ENCODE data around the gene ZNF888. TPM values are rescaled to one million over a fixed set of nuclear protein-coding genes. Genes with fewer than 3 reads are reported as not detected.
"Not testable (repeated sequence)": the region's sequence is repeated elsewhere in the genome, so short reads cannot be mapped to it uniquely, and the experiment has no call there.

The ZNF888 gene
- total RNA-seq, 2 donors from 2014 or later = 4.0 to 11.6 TPM

DNA sequence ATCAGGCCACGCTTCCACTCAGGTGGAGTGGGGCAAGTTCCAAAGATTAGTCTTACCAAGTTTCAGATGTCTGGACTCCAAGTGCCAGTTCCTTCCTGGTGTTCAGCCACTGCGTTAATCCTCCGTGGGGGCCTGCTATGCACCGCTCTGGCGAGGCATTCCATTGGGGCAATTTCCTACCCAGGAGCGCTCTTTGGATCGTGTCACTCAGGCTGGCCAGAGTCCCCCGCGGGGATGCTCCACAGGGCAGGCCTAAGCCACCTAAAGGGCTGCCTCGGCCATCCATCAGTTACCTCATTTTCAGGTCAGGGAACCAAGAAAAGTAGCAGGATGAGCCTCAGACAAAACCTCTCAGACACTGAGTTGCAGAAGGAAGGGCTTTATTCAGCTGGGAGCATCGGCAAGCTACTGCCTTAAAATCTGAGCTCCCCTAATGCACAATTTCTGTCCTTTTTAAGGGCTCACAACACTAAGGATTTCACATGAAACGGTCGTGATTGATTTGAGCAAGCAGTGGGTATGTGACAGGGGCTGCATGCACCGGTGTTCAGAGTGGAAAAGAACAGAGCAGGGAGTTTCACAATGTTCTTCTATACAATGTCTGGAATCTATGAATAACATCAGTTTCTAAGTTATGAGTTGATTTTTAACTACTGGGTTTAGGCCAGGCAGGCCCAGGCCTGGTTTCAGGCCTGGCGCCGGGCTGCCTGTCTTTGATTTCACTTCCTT lies 19.0 kb downstream of the ZNF888 start:
- DNase-seq (ENCODE audit: low spot score in 2 of 2); H3K27ac Mint-ChIP-seq; ATAC-seq: not testable (repeated sequence)
- Mint-ChIP-seq H3K36me3 (peaks cover 36 to 45% of the 10 kb centered on the region in 2 donors), H3K9me3 (peaks cover 23 to 32% of the 10 kb centered on the region in 2 donors)

DNA sequence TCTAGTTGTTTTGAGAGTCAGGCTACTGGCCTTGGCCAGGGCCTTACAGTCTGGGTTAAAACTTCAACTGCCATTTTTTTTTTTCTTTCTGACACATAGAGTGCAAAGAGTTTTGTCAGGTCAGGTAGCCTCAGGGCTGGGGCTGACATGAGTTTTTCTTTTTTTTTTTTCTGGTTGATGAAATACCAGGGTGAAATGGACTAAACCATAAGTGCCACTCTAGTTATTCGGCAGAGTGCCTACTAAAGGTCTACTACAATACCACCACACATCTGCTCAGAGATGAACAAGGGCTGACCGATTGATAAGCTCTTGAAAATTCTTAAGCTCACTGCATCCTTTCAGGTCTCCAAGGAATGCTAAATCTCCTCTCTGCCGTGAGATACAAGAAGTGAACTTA lies 21.4 kb downstream of the ZNF888 start:
- no peak overlapping the region for H3K27ac Mint-ChIP-seq
- peaks cover 23 to 29% of the 10 kb centered on the region in 2 donors for H3K9me3 Mint-ChIP-seq
- ATAC-seq = no peak
- no peak for DNase-seq (ENCODE audit: low spot score in 2 of 2)
- H3K36me3 Mint-ChIP-seq = peaks cover 28 to 52% of the 10 kb centered on the region in 2 donors

DNA sequence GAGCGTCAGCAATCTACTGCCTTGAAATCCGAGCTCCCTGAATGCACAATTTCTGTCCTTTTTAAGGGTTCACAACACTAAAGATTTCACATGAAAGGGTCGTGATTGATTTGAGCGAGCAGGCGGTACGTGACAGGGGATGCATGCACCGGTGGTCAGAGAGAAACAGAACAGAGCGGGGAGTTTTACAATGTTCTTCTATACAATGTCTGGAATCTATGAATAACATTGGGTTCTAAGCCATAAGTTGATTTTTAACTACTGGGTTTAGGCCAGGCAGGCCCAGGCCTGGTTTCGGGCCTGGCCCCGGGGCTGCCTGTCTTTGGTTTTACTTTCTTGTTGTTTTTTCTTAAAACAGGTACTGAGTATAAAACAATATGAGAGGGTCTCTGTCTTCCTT lies 24.6 kb downstream of the ZNF888 start:
- not testable (repeated sequence) for ATAC-seq; H3K27ac Mint-ChIP-seq; DNase-seq (ENCODE audit: low spot score in 2 of 2)
- Mint-ChIP-seq H3K36me3 (peaks cover 9 to 45% of the 10 kb centered on the region in 2 donors), H3K9me3 (peaks cover 7 to 22% of the 10 kb centered on the region in 2 donors)

DNA sequence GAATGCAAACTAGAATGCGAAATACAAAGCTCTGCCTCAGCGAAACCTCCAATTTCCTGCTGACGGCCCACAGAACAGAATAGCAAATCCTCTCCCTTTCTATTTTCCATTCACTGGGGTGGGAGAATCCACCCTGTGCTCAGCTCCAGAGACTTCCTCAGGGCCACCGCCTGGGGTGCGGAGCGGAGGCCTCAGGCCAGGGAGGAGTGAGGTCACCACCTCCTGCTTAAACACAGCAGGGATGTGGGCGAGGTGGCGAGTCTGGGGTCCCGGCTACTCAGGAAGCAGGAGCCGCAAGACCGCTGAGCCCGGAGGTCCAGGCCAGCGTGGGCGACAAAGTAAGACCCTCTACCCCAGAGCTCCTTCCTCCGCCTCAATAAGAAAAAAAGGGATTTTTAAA lies 25.1 kb downstream of the ZNF888 start:
- peaks cover 7 to 44% of the 10 kb centered on the region in 2 donors for H3K36me3 Mint-ChIP-seq
- DNase-seq (ENCODE audit: low spot score in 2 of 2) (no peak), ATAC-seq (no peak)
- H3K27ac Mint-ChIP-seq = peak overlapping the region in 1 of 2 donors; percentile 93
- peaks cover 7 to 24% of the 10 kb centered on the region in 2 donors for H3K9me3 Mint-ChIP-seq

DNA sequence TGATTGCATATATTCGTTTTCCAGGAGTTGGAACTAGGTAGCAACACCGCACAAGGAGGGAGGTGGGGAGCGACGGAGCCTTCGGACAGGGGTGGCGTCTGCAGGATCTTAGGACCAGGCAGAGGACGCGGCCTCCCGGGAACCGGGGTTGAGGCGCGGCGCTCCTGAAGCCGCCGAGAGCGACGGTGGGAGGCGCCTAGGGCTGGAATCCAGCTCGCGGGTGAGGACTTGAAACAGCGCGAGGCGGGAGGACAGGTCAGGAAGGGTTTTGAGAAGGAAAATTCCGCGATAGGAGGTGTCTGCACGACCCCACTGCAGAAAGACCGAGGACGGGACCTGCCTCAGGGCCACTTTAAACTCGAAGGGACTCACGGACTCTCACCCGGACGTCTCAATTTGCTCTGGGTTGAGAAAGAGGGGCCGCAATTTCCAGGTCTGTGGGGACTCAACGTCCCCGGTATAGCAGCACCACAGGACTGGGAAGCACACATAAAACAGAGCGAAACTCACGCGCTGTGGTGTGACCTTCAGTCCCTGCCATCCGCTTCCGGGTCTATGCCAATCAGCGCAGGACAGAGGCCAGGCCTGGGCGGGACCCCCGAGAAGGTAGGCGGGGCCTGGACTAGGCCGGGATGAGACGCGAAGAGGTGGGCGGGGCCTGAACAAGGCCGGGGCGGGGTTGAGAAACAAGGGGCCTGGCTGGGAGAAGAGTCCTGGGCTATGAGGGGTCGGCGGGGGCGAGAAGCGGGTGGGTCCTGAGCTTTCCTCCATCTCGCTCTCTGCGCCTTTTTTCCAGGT lies 25.9 kb downstream of the ZNF888 start, which contains the start of gene ZNF320:
Gene ZNF320, minus strand, starts transcription at position 498 of the 798 bp plus-strand sequence. CDS start 7,380 bp downstream, outside the sequence.
- peaks cover 7 to 29% of the 10 kb centered on the region in 2 donors for H3K9me3 Mint-ChIP-seq
- H3K36me3 Mint-ChIP-seq = peaks cover 13 to 52% of the 10 kb centered on the region in 2 donors
- ATAC-seq = peak; percentile 100
- DNase-seq (ENCODE audit: low spot score in 2 of 2) = peak; percentile 88 to 94
- H3K27ac Mint-ChIP-seq = peak within 1 kb of the TSS; percentile 81 to 93

DNA sequence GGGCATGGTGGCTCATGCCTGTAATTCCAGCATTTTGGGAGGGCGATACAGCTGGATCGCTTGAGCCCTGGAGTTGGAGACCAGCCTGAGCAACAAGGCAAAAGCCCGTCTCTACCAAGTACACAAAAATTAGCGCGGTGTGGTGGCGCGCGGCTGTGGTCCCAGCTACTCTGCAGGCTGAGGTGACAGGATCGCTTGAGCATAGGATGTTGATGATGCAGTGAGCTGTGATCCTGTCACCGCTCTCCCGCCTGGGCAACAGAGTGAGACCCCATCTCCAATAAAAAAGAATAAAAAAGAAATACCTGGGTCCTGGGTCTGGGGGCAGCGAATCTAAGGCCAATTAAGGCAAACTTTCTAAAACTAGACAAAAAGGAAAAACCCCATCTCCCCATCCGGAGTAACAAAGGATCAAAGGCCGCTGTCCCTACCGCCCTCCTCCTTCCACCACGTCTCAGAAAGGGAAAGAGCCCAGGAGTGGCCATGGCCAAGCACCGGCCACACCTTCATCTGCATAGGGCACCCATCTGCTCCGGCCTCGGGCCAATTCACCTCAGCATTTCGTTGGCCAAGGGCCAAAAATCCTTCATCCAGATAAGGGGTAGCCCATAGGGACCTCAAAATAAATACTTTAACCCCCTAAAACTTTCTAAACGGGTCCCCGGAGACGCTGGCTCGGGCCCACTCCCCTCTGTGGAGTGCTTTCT lies 26.6 kb downstream of the ZNF888 start:
- peak in 1 of 2 donors; percentile 2 for DNase-seq (ENCODE audit: low spot score in 2 of 2)

DNA sequence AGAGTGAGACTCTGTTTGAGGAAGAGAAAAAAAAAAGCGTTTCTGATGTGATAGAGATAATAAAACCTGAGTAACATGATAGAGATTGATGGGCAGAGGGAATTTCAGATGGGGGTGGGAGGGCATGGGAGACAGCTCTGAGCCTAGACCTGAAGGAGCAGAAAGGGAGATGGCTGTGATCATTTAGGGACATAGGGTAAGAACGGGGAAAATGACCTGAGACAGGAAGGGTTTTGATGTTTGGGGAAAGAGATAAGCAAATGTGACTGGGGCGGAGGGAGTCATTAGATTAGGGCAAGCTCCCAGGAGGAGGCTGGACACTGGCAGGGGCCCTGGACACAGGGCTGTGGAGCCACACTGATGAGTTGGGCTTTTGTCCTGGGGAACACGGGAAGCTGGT lies 31.9 kb downstream of the ZNF888 start:
- ATAC-seq (no peak), DNase-seq (ENCODE audit: low spot score in 2 of 2) (no peak)
- Mint-ChIP-seq H3K27ac (peak overlapping the region in 1 of 2 donors; percentile 19), H3K36me3 (peaks cover 35 to 79% of the 10 kb centered on the region in 2 donors), H3K9me3 (peaks cover 5 to 40% of the 10 kb centered on the region in 2 donors)

More for the DNA sequence above, 26.6 kb downstream of the ZNF888 start:
- Mint-ChIP-seq H3K9me3 (peaks cover 7 to 29% of the 10 kb centered on the region in 2 donors), H3K36me3 (peaks cover 13 to 59% of the 10 kb centered on the region in 2 donors), H3K27ac (peak overlapping the region in 1 of 2 donors; percentile 93)
- peak in 1 of 2 donors; percentile 25 for ATAC-seq

DNA sequence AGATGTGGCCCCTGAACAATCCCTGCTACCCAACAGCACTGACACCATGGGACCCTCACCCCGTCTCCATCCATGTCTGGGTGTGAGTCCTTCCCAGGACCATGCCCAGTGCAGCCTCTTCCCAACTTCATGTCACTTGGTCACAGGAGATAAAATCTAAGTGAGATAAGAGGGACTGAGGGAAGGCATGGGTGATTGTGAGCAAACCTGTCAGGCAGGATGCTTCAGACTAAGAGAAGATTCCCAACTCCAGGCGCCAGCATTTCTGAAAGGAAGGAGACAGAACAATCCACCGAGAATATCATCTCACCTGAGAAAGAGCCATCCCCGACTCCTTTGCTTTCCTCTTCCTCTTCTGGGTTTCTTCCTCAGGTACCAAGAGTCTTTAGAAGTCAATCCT lies 33.3 kb downstream of the ZNF888 start:
- Mint-ChIP-seq H3K9me3 (peaks cover 6 to 38% of the 10 kb centered on the region in 2 donors), H3K27ac (no peak overlapping the region), H3K36me3 (peaks cover 41 to 80% of the 10 kb centered on the region in 2 donors)
- ATAC-seq (no peak), DNase-seq (ENCODE audit: low spot score in 2 of 2) (no peak)

DNA sequence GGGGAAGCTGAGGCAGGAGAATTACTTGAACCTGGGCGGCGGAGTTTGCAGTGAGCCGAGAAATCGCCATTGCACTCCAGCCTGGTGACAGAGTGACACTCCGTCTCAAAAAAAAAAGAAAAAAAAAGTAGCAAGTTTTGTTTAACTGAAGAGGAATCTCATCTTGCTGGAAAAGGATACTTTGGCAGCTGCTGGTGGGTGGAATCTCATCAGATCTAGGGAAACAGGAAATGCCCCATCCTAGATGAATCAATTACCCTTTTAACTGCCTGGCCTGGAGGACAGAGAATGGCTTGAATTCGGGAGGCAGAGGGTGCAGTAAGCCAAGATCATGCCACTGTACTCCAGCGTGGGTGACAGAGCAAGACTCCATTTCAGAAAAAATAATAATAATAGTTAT lies 34.2 kb downstream of the ZNF888 start:
- DNase-seq (ENCODE audit: low spot score in 2 of 2) (no peak), ATAC-seq (no peak)
- Mint-ChIP-seq H3K36me3 (peaks cover 50 to 82% of the 10 kb centered on the region in 2 donors), H3K27ac (no peak overlapping the region), H3K9me3 (peaks cover 12 to 36% of the 10 kb centered on the region in 2 donors)

DNA sequence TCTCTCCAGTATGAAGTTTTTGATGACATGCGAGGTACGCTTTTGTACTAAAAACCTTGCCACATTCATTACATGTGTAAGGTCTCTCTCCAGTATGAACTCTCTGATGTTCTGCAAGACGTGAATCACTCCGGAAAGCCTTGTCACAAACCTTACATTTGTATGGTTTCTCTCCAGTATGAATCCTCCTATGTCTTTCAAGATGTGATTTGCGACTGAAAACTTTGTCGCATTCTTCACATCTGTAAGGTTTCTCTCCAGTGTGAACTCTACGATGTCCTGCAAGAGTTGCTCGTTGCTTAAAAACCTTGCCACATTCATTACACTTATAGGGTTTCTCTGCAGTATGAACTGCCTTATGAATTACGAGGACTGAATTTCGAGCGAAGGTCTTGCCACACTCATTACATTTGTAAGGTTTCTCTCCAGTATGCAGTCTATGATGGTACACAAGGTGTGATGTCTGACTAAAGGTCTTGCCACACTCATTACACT lies 42.3 kb downstream of the ZNF888 start:
- no peak for ATAC-seq
- H3K9me3 Mint-ChIP-seq = peaks cover 42 to 51% of the 10 kb centered on the region in 2 donors
- peaks cover 78 to 80% of the 10 kb centered on the region in 2 donors for H3K36me3 Mint-ChIP-seq
- H3K27ac Mint-ChIP-seq = no peak overlapping the region
- no peak for DNase-seq (ENCODE audit: low spot score in 2 of 2)

DNA sequence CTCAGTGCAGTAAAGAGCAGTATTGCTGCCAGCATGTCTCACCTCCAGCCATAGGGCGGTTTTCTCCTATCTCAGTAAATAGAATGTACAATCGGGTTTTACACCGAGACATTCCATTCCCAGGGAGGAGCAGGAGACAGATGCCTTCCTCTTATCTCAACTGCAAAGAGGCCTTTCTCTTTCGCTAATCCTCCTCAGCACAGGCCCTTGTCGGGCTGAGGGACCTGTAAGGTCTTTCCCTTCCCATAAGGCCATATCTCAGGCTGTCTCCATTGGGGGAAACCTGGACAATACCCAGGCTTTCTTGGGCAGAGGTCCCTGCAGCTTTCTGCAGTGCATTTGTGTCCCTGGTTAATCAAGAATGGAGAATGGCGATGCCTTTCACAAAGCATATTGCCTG lies 50.2 kb downstream of the ZNF888 start:
- H3K36me3 Mint-ChIP-seq = peaks cover 61 to 69% of the 10 kb centered on the region in 2 donors
- ATAC-seq; DNase-seq (ENCODE audit: low spot score in 2 of 2); H3K27ac Mint-ChIP-seq: not testable (repeated sequence)
- peaks cover 26 to 61% of the 10 kb centered on the region in 2 donors for H3K9me3 Mint-ChIP-seq

DNA sequence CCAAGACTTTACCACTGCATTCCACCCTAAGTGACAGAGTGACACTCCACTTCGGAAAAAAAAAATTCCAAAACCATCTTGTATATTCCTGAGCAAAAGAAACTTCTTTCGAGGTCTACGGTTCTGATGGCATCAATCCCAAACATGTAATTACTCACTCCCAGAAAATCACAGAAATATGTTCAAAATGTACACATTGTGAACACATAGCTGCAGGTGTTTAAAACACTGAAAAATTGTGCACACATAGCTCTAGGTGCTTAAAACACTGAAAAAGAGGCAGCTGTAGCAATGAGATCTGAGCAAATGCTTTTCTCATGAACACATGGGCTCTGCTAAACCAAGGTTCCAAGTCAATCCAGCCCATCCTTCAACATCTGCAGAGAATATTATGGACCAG lies 51.8 kb downstream of the ZNF888 start:
- Mint-ChIP-seq H3K36me3 (peaks cover 54 to 63% of the 10 kb centered on the region in 2 donors), H3K9me3 (peaks cover 22 to 52% of the 10 kb centered on the region in 2 donors), H3K27ac (no peak overlapping the region)
- ATAC-seq (no peak), DNase-seq (ENCODE audit: low spot score in 2 of 2) (no peak)

DNA sequence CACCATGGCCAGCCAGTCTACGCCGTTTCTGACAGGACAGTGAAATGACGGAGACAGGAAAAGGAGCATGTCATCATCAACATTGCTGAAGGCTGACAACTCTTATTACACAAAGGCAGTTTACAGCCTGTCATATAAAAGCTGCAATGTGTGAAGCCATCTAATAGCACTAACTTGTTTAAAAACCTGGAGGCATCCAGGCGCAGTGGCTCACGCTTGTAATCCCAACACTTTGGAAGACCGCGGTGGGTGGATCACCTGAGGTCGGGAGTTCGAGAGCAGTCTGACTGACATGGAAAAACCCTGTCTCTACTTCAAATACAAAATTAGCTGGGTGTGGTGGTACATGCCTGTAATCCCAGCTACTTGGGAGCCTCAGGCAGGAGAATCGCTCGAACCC lies 55.2 kb downstream of the ZNF888 start:
- Mint-ChIP-seq H3K36me3 (peaks cover 29 to 30% of the 10 kb centered on the region in 2 donors), H3K9me3 (peaks cover 10 to 29% of the 10 kb centered on the region in 2 donors)
- H3K27ac Mint-ChIP-seq; ATAC-seq; DNase-seq (ENCODE audit: low spot score in 2 of 2): not testable (repeated sequence)

DNA sequence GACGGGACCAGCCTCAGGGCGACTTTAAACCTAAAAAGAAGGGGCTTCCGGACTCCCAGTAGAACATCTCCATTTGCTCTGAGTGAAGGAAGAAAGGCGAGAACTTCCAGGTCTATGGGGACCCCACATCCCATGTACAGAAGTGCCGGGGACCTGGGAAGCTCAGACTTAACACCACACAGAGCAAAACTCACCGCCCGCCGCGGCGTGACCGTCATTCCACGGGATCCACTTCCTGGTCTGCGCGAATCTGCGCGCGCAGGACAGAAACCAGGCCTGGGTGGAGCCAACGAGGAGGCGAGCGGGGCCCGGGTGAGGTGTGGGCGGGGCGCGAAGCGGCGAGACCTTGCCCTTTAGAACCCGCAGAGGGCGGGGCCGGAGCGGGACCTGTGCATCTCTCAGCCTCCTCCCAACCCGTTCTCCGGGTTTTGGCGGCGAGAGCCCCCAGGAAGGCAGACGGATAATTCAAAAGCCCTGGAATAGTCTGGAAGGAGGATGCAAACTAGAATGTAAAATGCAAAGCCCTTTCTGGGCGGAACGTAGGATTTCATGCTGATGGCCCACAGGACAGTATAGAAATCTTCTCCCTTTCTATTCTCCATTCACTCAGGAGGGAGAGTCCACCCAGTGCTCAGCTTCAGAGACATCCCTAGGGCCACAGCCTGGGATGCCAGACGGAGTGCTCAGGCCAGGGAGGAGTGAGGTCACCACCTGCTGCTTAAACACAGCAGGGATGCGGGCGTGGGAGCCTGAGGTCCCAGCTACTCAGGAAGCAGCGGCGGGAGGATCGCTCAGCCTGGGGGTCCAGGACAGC lies 65.6 kb downstream of the ZNF888 start, which contains the start of gene ZNF468:
Gene ZNF468, minus strand, starts transcription at position 242 of the 814 bp plus-strand sequence. CDS start 3,347 bp downstream, outside the sequence.
- H3K36me3 Mint-ChIP-seq = peaks cover 22 to 56% of the 10 kb centered on the region in 2 donors
- ATAC-seq (peak; percentile 99 to 100), DNase-seq (ENCODE audit: low spot score in 2 of 2) (peak; percentile 51 to 86)
- peaks cover 0 to 15% of the 10 kb centered on the region in 2 donors for H3K9me3 Mint-ChIP-seq
- peak within 1 kb of the TSS; percentile 77 to 94 for H3K27ac Mint-ChIP-seq
